ENCODE results near the gene GIPC2. TPM values are rescaled to one million over a fixed set of nuclear protein-coding genes. Genes with fewer than 3 reads are reported as not detected.

Gene GIPC2
- total RNA-seq, 2 donors from 2014 or later, result 26.7 to 35.4 TPM

DNA sequence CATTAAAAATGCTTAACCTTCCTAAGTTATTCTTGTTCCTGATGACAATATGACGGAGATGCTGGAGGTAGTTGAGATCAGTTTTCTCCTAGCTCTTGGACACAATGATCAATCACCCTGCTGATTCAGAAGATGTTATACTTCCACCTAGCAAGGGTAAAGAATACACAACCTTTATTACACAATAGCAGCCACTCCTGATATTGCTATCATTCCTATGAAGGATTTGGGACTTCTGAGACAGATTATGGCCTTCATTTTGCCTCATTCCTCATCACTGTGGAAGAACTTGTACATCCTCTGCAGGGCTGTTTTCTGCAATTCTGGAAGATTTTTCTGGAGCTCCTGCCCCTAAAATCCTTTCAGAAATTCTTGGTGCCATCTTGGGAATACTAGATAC is 47.8 kb downstream of the GIPC2 start:
- H3K9ac ChIP-seq (ENCODE audit: low read depth in 2 of 2, low read length in 2 of 2), result no peak overlapping the region
- intact Hi-C loops (cut with DNase I), result no loop called here
- no peak for TF ChIP-seq CTCF (IDR thresholded peaks at IDR 0.05)

GRCh38 chr1:78094639-78095038 is 48.9 kb downstream of the GIPC2 start:
- intact Hi-C loops (cut with DNase I), result no loop called here
- H3K27ac ChIP-seq, result no peak overlapping the region
- H3K4me3 ChIP-seq, result no peak overlapping the region
- H3K4me1 ChIP-seq, result no peaks in the 10 kb centered on the region
- H3K9me3 ChIP-seq, result no peaks in the 10 kb centered on the region
- H3K9ac ChIP-seq (ENCODE audit: low read depth in 2 of 2, low read length in 2 of 2), result no peak overlapping the region
- H3K36me3 ChIP-seq, result no peaks in the 10 kb centered on the region
- TF ChIP-seq CTCF (IDR thresholded peaks at IDR 0.05), result no peak
- H3K27me3 ChIP-seq, result no peaks in the 10 kb centered on the region
- DNase-seq, result no peak

More for the DNA sequence above, 47.8 kb downstream of the GIPC2 start:
- no peak for DNase-seq
- no peak overlapping the region for H3K27ac ChIP-seq
- no peaks in the 10 kb centered on the region for H3K9me3 ChIP-seq
- H3K27me3 ChIP-seq, result no peaks in the 10 kb centered on the region
- no peaks in the 10 kb centered on the region for H3K4me1 ChIP-seq
- no peaks in the 10 kb centered on the region for H3K36me3 ChIP-seq
- no peak overlapping the region for H3K4me3 ChIP-seq

GRCh38 chr1:78095593-78095992 is 49.8 kb downstream of the GIPC2 start:
- Histone ChIP-seq H3K36me3 (no peaks in the 10 kb centered on the region), H3K9me3 (no peaks in the 10 kb centered on the region), H3K4me1 (no peaks in the 10 kb centered on the region), H3K27me3 (no peaks in the 10 kb centered on the region), H3K4me3 (no peak overlapping the region), H3K27ac (no peak overlapping the region), H3K9ac (ENCODE audit: low read depth in 2 of 2, low read length in 2 of 2) (no peak overlapping the region)
- DNase-seq, result no peak
- TF ChIP-seq CTCF (IDR thresholded peaks at IDR 0.05), result no peak
- intact Hi-C loops (cut with DNase I), result no loop called here

GRCh38 chr1:78096017-78096416 is 50.3 kb downstream of the GIPC2 start:
- H3K9ac ChIP-seq (ENCODE audit: low read depth in 2 of 2, low read length in 2 of 2), result no peak overlapping the region
- no peaks in the 10 kb centered on the region for H3K36me3 ChIP-seq
- no peaks in the 10 kb centered on the region for H3K4me1 ChIP-seq
- H3K4me3 ChIP-seq, result no peak overlapping the region
- H3K9me3 ChIP-seq, result no peaks in the 10 kb centered on the region
- TF ChIP-seq CTCF (IDR thresholded peaks at IDR 0.05), result no peak
- no peak for DNase-seq
- H3K27ac ChIP-seq, result no peak overlapping the region
- intact Hi-C loops (cut with DNase I), result no loop called here
- H3K27me3 ChIP-seq, result no peaks in the 10 kb centered on the region

- Histone ChIP-seq H3K36me3 (no peaks in the 10 kb centered on the region), H3K27ac (no peak overlapping the region), H3K4me3 (no peak overlapping the region), H3K9ac (ENCODE audit: low read depth in 2 of 2, low read length in 2 of 2) (no peak overlapping the region), H3K4me1 (no peaks in the 10 kb centered on the region), H3K9me3 (no peaks in the 10 kb centered on the region), H3K27me3 (no peaks in the 10 kb centered on the region)
- TF ChIP-seq CTCF (IDR thresholded peaks at IDR 0.05), result no peak
- DNase-seq, result no peak
- intact Hi-C loops (cut with DNase I), result no loop called here
These were observed 51.2 kb downstream of the GIPC2 start for GRCh38 chr1:78096976-78097375.

DNA sequence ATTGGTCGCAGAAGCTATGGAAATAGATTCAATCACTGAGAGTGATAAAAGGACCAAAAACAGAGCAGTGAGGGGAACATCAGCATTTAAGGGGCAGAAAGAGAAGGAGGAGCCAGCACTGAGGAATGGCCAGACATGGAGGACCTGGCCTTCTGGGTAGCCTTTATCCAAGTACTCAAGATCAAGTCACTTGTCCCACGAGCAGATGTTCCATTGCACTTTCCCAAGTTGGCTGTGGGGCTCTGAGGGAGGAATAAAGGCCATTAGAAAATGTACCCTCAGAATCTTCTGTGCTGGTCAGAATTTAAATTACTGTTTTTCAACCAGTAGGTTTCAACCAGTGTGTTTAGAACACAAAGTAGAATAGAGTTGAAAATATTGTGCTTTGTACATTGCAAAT is 55.3 kb downstream of the GIPC2 start:
- no peak overlapping the region for H3K27ac ChIP-seq

More for the DNA sequence above, 55.3 kb downstream of the GIPC2 start:
- H3K9me3 ChIP-seq, result no peaks in the 10 kb centered on the region
- no peak for DNase-seq
- no peaks in the 10 kb centered on the region for H3K27me3 ChIP-seq
- intact Hi-C loops (cut with DNase I), result no loop called here
- H3K9ac ChIP-seq (ENCODE audit: low read depth in 2 of 2, low read length in 2 of 2), result no peak overlapping the region
- H3K4me3 ChIP-seq, result no peak overlapping the region
- no peaks in the 10 kb centered on the region for H3K4me1 ChIP-seq
- TF ChIP-seq CTCF (IDR thresholded peaks at IDR 0.05), result no peak
- no peaks in the 10 kb centered on the region for H3K36me3 ChIP-seq
